GM11168 (cell line): ENCODE data around the gene PREX1.

Experiments
- in situ Hi-C: fragments of 300-500 bp; cut with MboI; formaldehyde crosslinking; loops from one replicate; pipeline ENCODE4 v1.12.0; 2022; ENCODE audit warnings: low sequenced_read_pairs; ENCODE audit not compliant: unreplicated experiment

The PREX1 gene

GRCh38 chr20:48687117-48687800, 140.5 kb downstream of the PREX1 start:
- in situ Hi-C loops = no loop called here

GRCh38 chr20:48686238-48687116, 141.3 kb downstream of the PREX1 start:
- in situ Hi-C loops = no loop called here

- in situ Hi-C loops = no loop called here
Observed at GRCh38 chr20:48685300-48685699, 142.5 kb downstream of the PREX1 start.

GRCh38 chr20:48684501-48685041, 143.2 kb downstream of the PREX1 start:
- in situ Hi-C loops = no loop called here

GRCh38 chr20:48683467-48684175, 144.2 kb downstream of the PREX1 start:
- in situ Hi-C loops = no loop called here

GRCh38 chr20:48682529-48683363, 145.1 kb downstream of the PREX1 start:
- in situ Hi-C loops = no loop called here

GRCh38 chr20:48681873-48682426, 145.8 kb downstream of the PREX1 start:
- in situ Hi-C loops = no loop called here

- in situ Hi-C loops = no loop called here
Observed at GRCh38 chr20:48681201-48681872, 146.5 kb downstream of the PREX1 start.

- in situ Hi-C loops = no loop called here
Observed at GRCh38 chr20:48680650-48681049, 147.1 kb downstream of the PREX1 start.

GRCh38 chr20:48679599-48679998, 148.2 kb downstream of the PREX1 start:
- in situ Hi-C loops = no loop called here

- in situ Hi-C loops = no loop called here
Observed at GRCh38 chr20:48679011-48679410, 148.8 kb downstream of the PREX1 start.

GRCh38 chr20:48678421-48678820, 149.4 kb downstream of the PREX1 start:
- in situ Hi-C loops = no loop called here

GRCh38 chr20:48676795-48677460, 150.9 kb downstream of the PREX1 start:
- in situ Hi-C loops = no loop called here

- in situ Hi-C loops = no loop called here
Observed at GRCh38 chr20:48676125-48676524, 151.7 kb downstream of the PREX1 start.

- in situ Hi-C loops = no loop called here
Observed at GRCh38 chr20:48674461-48674860, 153.3 kb downstream of the PREX1 start.

GRCh38 chr20:48673507-48673906, 154.3 kb downstream of the PREX1 start:
- in situ Hi-C loops = no loop called here

GRCh38 chr20:48672324-48672723, 155.5 kb downstream of the PREX1 start:
- in situ Hi-C loops = no loop called here

GRCh38 chr20:48671141-48671540, 156.7 kb downstream of the PREX1 start:
- in situ Hi-C loops = no loop called here
